GM23338 (cell line): ENCODE results near the gene CDKAL1. TPM values are rescaled to one million over a fixed set of nuclear protein-coding genes. Genes with fewer than 3 reads are reported as not detected.

Experiments
- ATAC-seq: fragments of 200-7000 bp; cut with Tn5 transposase; 3 replicates; pipeline ENCODE4 v1.9.1; 2020
- DNase-seq: peaks from one replicate; pipeline ENCODE4 v3.0.0-alpha.2; 2015; ENCODE audit warnings: low spot score
- H2AFZ ChIP-seq: fragments of 200-600 bp; sonication (generic); 2 replicates; pipeline ENCODE4 v1.8.0; 2016; ENCODE audit warnings: antibody characterized with exemption, mild to moderate bottlenecking, moderate library complexity
- H3F3A ChIP-seq: fragments of 200-600 bp; sonication (generic); replicated peaks from 2 replicates; pipeline ENCODE4 v1.8.0; 2017; ENCODE audit warnings: antibody characterized with exemption, mixed run types, low read depth
- H3K27ac ChIP-seq: fragments of 200-600 bp; sonication (generic); 2 replicates; pipeline ENCODE4 v1.6.1; 2016; ENCODE audit warnings: low read depth
- H3K27me3 ChIP-seq: fragments of 200-600 bp; sonication (generic); 2 replicates; pipeline ENCODE4 v1.8.0; 2016; ENCODE audit warnings: mild to moderate bottlenecking, mixed run types, moderate library complexity; ENCODE audit not compliant: insufficient read depth
- H3K36me3 ChIP-seq: fragments of 200-600 bp; sonication (generic); 2 replicates; pipeline ENCODE4 v1.8.0; 2016; ENCODE audit warnings: mild to moderate bottlenecking; ENCODE audit not compliant: insufficient read depth
- H3K4me1 ChIP-seq: fragments of 200-600 bp; sonication (generic); 2 replicates; pipeline ENCODE4 v1.8.0; 2016; ENCODE audit warnings: mild to moderate bottlenecking, moderate library complexity; ENCODE audit not compliant: insufficient read depth
- H3K4me2 ChIP-seq: fragments of 200-600 bp; sonication (generic); 2 replicates; pipeline ENCODE4 v1.7.1; 2017; ENCODE audit warnings: mixed run types
- H3K4me3 ChIP-seq: fragments of 200-600 bp; sonication (generic); 2 replicates; pipeline ENCODE4 v1.6.1; 2016; ENCODE audit warnings: mixed run types
- H3K79me2 ChIP-seq: fragments of 200-600 bp; sonication (generic); replicated peaks from 2 replicates; pipeline ENCODE4 v1.8.0; 2017; ENCODE audit warnings: mild to moderate bottlenecking; ENCODE audit not compliant: insufficient read depth
- H3K9me2 ChIP-seq: fragments of 200-600 bp; sonication (generic); 2 replicates; pipeline ENCODE4 v1.8.0; 2017; ENCODE audit not compliant: insufficient read depth
- H4K20me1 ChIP-seq: fragments of 200-600 bp; sonication (generic); replicated peaks from 2 replicates; pipeline ENCODE4 v1.8.0; 2017; ENCODE audit warnings: mild to moderate bottlenecking; ENCODE audit not compliant: insufficient read depth
- H3K27ac Mint-ChIP-seq: 2 replicates; pipeline ENCODE4 v1.8.0; 2020; ENCODE audit warnings: inconsistent platforms, mild to moderate bottlenecking, moderate library complexity, mixed read lengths
- H3K27me3 Mint-ChIP-seq: 3 replicates; pipeline ENCODE4 v1.8.0; 2022; ENCODE audit warnings: low read depth, mild to moderate bottlenecking, moderate library complexity, mixed read lengths, inconsistent platforms; ENCODE audit not compliant: insufficient read depth, poor library complexity
- H3K36me3 Mint-ChIP-seq: 3 replicates; pipeline ENCODE4 v1.8.0; 2021; ENCODE audit warnings: low read depth, mild to moderate bottlenecking, inconsistent platforms, moderate library complexity, mixed read lengths
- H3K4me1 Mint-ChIP-seq: 3 replicates; pipeline ENCODE4 v1.8.0; 2020; ENCODE audit warnings: mild to moderate bottlenecking, inconsistent platforms, mixed read lengths
- H3K4me3 Mint-ChIP-seq: 3 replicates; pipeline ENCODE4 v1.8.0; 2021; ENCODE audit warnings: moderate library complexity, mild to moderate bottlenecking, inconsistent platforms, mixed read lengths
- H3K9me3 Mint-ChIP-seq: 3 replicates; pipeline ENCODE4 v1.8.0; 2020; ENCODE audit warnings: moderate library complexity, mild to moderate bottlenecking, inconsistent platforms, mixed read lengths
- JUNB ChIP-seq: IDR thresholded peaks from one replicate; pipeline ENCODE4 v1.6.1; 2016; ENCODE audit warnings: antibody characterized with exemption; ENCODE audit not compliant: unreplicated experiment
- NANOG ChIP-seq: IDR thresholded peaks from 2 replicates; pipeline ENCODE4 v1.6.1; 2016; ENCODE audit warnings: antibody characterized with exemption, borderline replicate concordance
- REST ChIP-seq: IDR thresholded peaks from one replicate; pipeline ENCODE4 v1.6.1; 2018; ENCODE audit warnings: antibody characterized with exemption; ENCODE audit not compliant: unreplicated experiment
- STAT1 ChIP-seq: IDR thresholded peaks from one replicate; pipeline ENCODE4 v1.6.1; 2016; ENCODE audit warnings: antibody characterized with exemption; ENCODE audit not compliant: unreplicated experiment
- ZNF114 ChIP-seq: fragments of 250-450 bp; sonication (Bioruptor Pico); IDR thresholded peaks from 2 replicates; pipeline ENCODE4 v1.5.0; 2020; ENCODE audit warnings: mild to moderate bottlenecking, moderate library complexity
- ZNF331 ChIP-seq: fragments of 250-450 bp; sonication (Bioruptor Pico); IDR thresholded peaks from 2 replicates; pipeline ENCODE4 v1.5.0; 2020; ENCODE audit warnings: low read depth, mild to moderate bottlenecking, moderate library complexity
- ZNF462 ChIP-seq: fragments of 250-450 bp; sonication (Bioruptor Pico); IDR thresholded peaks from 2 replicates; pipeline ENCODE4 v1.5.0; 2020; ENCODE audit warnings: mild to moderate bottlenecking, moderate library complexity
- polyA plus RNA-seq: library from polyadenylated mRNA; unstranded; fragments of >200 nt; fragmentation: Nextera tagmentation; extraction: Ambion mirVana; gene quantifications from 2 replicates; pipeline ENCODE4 v1.2.1, GENCODE V29; 2016
- total RNA-seq: library from RNA; depleted of rRNA; stranded (reverse); fragments of >200 nt; shearing (Covaris generic); gene quantifications from 2 replicates; pipeline ENCODE4 v1.2.3, GENCODE V29; 2014

CDKAL1 gene
- total and polyA plus RNA-seq, 2 experiments from 2014 or later = 17.8 to 35.0 TPM

- Mint-ChIP-seq H3K4me1 (peaks cover 35% of the 10 kb centered on the region), H3K27me3 (peaks cover 3% of the 10 kb centered on the region), H3K36me3 (no peaks in the 10 kb centered on the region), H3K4me3 (no peak overlapping the region), H3K9me3 (no peaks in the 10 kb centered on the region), H3K27ac (peak overlapping the region; percentile 39; the same call in 1 of the 2 replicates)
- Histone ChIP-seq H3K36me3 (no peaks in the 10 kb centered on the region), H4K20me1 (no peaks in the 10 kb centered on the region), H3K27ac (0 out of 2 replicates have a peak overlapping the region, but pooled peaks have one; percentile 12), H3K9me2 (no peaks in the 10 kb centered on the region), H3K79me2 (no peaks in the 10 kb centered on the region), H2AFZ (no peak overlapping the region), H3K4me3 (no peak overlapping the region), H3K27me3 (no peaks in the 10 kb centered on the region), H3F3A (no peaks in the 10 kb centered on the region), H3K4me2 (no peak overlapping the region), H3K4me1 (peaks cover 28% of the 10 kb centered on the region)
- no peak for ATAC-seq
- no peak for TF ChIP-seq JUNB
- no peak for TF ChIP-seq ZNF114 (CRISPR knock-in tag)
- TF ChIP-seq ZNF331 (CRISPR knock-in tag) = no peak
- no peak for TF ChIP-seq REST
- no peak for TF ChIP-seq STAT1
- no peak for TF ChIP-seq ZNF462 (CRISPR knock-in tag)
- TF ChIP-seq NANOG = no peak
- DNase-seq = no peak
Measured at GRCh38 chr6:21099338-21100314, 565.4 kb downstream of the CDKAL1 start.
